Glomerular endothelial cell (primary cell): Measurements from ENCODE around the gene DNAH17. TPM values are rescaled to one million over a fixed set of nuclear protein-coding genes. Genes with fewer than 3 reads are reported as not detected.

Source experiments
- DNase-seq: peaks from one replicate; pipeline ENCODE4 v3.0.0-alpha.2; 2011; ENCODE audit warnings: low read depth, low spot score; ENCODE audit errors: extremely low read depth
- total RNA-seq: library from RNA; depleted of rRNA; stranded (reverse); fragments of >200 nt; gene quantifications from 2 replicates; pipeline ENCODE4 v1.2.3, GENCODE V29; 2015

DNAH17 gene
- total RNA-seq, 1 donor from 2014 or later, result not detected

GRCh38 chr17:78580277-78580804 is 3.1 kb upstream of the DNAH17 start:
- DNase-seq, result no peak

GRCh38 chr17:78576389-78577112 is 645 bp downstream of the DNAH17 start:
- no peak for DNase-seq

GRCh38 chr17:78575899-78576298 is 1.3 kb downstream of the DNAH17 start:
- DNase-seq, result no peak

GRCh38 chr17:78575340-78575739 is 1.9 kb downstream of the DNAH17 start:
- no peak for DNase-seq

GRCh38 chr17:78573955-78574354 is 3.2 kb downstream of the DNAH17 start:
- no peak for DNase-seq

- DNase-seq, result no peak
Observed at GRCh38 chr17:78572239-78573205, 4.7 kb downstream of the DNAH17 start.

- no peak for DNase-seq
Observed at GRCh38 chr17:78571329-78571728, 5.9 kb downstream of the DNAH17 start.

GRCh38 chr17:78568494-78569115 is 8.6 kb downstream of the DNAH17 start:
- DNase-seq, result no peak

- DNase-seq, result no peak
Observed at GRCh38 chr17:78567991-78568390, 9.2 kb downstream of the DNAH17 start.

- no peak for DNase-seq
Observed at GRCh38 chr17:78566947-78567346, 10.2 kb downstream of the DNAH17 start.

GRCh38 chr17:78563189-78564145 is 13.7 kb downstream of the DNAH17 start:
- no peak for DNase-seq

- DNase-seq, result no peak
Observed at GRCh38 chr17:78562734-78563133, 14.5 kb downstream of the DNAH17 start.

GRCh38 chr17:78561166-78561565 is 16.0 kb downstream of the DNAH17 start:
- DNase-seq, result no peak

GRCh38 chr17:78560731-78561130 is 16.5 kb downstream of the DNAH17 start:
- no peak for DNase-seq

- no peak for DNase-seq
Observed at GRCh38 chr17:78559749-78560368, 17.3 kb downstream of the DNAH17 start.

- DNase-seq, result no peak
Observed at GRCh38 chr17:78558989-78559388, 18.2 kb downstream of the DNAH17 start.

GRCh38 chr17:78558181-78558850 is 18.9 kb downstream of the DNAH17 start:
- DNase-seq, result no peak

GRCh38 chr17:78557598-78558039 is 19.6 kb downstream of the DNAH17 start:
- DNase-seq, result no peak

- no peak for DNase-seq
Observed at GRCh38 chr17:78556812-78557211, 20.4 kb downstream of the DNAH17 start.
